ENCODE results near the gene HEMK1.

HEMK1 gene

DNA sequence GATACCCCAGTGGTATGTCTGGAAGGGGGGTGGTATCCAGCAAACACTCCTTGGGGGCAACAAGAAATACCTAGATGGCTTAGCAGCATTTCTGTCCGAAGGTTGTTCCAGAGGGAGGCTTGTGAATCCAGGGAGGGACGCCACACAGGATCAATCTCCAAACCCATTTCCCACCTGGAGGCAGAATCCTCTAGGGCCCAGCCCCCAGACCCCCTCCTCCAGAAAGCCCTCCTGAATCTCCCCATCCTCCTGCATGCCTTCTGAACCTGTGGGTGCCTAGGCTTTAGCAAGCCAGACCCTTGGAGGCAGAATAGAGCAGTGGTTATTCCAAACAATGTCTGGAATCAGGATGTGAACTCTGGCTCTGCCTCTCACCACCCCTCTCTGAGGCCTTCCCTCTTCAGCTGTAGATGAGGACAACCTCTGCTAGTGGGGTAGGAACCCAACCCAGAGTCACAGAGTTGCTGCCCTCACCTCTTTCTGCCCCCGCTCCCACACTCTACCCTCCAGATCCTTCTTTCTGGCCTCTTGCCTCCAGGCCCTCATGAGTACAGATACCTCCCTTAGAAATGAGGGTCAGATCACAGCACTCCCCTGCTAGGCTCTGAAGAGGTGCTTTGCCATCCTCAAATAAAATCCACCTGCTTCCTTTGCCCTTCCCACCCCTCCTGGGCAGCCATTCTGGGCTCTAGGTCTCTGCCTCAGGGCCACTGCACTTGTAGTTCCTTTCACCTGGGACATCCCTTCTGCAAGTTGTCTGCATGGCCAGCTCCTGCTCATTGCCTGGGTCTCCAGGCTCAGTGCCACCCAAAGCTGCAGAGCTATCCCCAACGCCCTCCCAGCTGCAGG lies 34.2 kb downstream of the HEMK1 start:
- H3K27ac ChIP-seq (ENCODE audit: low read depth, low read length), result no peak overlapping the region
- no peaks in the 10 kb centered on the region for H3K9me3 ChIP-seq (ENCODE audit: control insufficient read depth, insufficient read depth, low read length)
- H3K4me1 ChIP-seq (ENCODE audit: control insufficient read depth, low read length), result no peaks in the 10 kb centered on the region
- no peaks in the 10 kb centered on the region for H3K79me2 ChIP-seq (ENCODE audit: control insufficient read depth, low read length)
- H3K4me2 ChIP-seq (ENCODE audit: low read length), result no peak overlapping the region
- no peaks in the 10 kb centered on the region for H4K20me1 ChIP-seq (ENCODE audit: control insufficient read depth, insufficient read depth, low read depth, low read length)
- H3K4me3 ChIP-seq (ENCODE audit: low read length), result no peak overlapping the region
- TF ChIP-seq, protein P1, sequence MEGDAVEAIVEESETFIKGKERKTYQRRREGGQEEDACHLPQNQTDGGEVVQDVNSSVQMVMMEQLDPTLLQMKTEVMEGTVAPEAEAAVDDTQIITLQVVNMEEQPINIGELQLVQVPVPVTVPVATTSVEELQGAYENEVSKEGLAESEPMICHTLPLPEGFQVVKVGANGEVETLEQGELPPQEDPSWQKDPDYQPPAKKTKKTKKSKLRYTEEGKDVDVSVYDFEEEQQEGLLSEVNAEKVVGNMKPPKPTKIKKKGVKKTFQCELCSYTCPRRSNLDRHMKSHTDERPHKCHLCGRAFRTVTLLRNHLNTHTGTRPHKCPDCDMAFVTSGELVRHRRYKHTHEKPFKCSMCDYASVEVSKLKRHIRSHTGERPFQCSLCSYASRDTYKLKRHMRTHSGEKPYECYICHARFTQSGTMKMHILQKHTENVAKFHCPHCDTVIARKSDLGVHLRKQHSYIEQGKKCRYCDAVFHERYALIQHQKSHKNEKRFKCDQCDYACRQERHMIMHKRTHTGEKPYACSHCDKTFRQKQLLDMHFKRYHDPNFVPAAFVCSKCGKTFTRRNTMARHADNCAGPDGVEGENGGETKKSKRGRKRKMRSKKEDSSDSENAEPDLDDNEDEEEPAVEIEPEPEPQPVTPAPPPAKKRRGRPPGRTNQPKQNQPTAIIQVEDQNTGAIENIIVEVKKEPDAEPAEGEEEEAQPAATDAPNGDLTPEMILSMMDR (IDR thresholded peaks at IDR 0.05; ENCODE audit: low read depth, low read length, poor library complexity, severe bottlenecking), result no peak
- TF ChIP-seq EZH2phosphoT487 (IDR thresholded peaks at IDR 0.05; ENCODE audit: borderline replicate concordance, low read length), result no peak
- no peaks in the 10 kb centered on the region for H3K36me3 ChIP-seq (ENCODE audit: control insufficient read depth, low read length)
- H3F3A ChIP-seq (ENCODE audit: control insufficient read depth, insufficient read depth), result no peaks in the 10 kb centered on the region
- no peaks in the 10 kb centered on the region for H3K9me2 ChIP-seq (replicated peaks; ENCODE audit: control insufficient read depth, low read length)
- H3K27me3 ChIP-seq (ENCODE audit: control insufficient read depth, low read length), result peaks cover 35% of the 10 kb centered on the region

DNA sequence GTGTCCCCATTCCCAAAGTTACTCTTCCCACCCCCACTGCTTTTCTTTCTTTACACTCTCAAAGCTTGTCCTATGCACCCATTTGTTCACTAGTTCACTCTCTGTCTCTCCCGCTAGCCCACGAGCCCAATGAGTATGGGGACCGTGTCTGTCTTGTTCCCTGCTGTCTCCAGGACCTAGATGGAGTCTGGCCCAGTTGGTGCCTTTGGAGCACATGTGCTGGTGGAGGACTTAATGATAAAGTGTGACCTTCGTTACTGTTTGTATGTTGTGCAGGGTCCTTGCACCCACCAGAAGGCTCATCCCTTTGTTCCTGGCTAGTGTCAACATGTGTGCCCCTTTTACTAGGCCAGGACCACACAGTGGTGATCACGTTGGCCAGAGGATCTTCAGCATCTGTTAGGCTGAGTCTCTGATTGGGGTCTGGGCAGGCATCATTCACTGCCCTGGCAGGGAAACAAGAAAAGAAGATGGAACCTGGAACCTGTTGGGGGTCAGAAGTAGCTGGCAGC lies 34.8 kb downstream of the HEMK1 start:
- H3K4me3 ChIP-seq (ENCODE audit: low read length), result no peak overlapping the region
- no peak overlapping the region for H3K27ac ChIP-seq (ENCODE audit: low read depth, low read length)
- H3K27me3 ChIP-seq (ENCODE audit: control insufficient read depth, low read length), result peaks cover 42% of the 10 kb centered on the region
- H3K4me2 ChIP-seq (ENCODE audit: low read length), result no peak overlapping the region
- no peaks in the 10 kb centered on the region for H3K9me3 ChIP-seq (ENCODE audit: control insufficient read depth, insufficient read depth, low read length)
- no peaks in the 10 kb centered on the region for H3K79me2 ChIP-seq (ENCODE audit: control insufficient read depth, low read length)
- peaks cover 3% of the 10 kb centered on the region; the same call in 1 of the 2 replicates for H4K20me1 ChIP-seq (ENCODE audit: control insufficient read depth, insufficient read depth, low read depth, low read length)
- H3K36me3 ChIP-seq (ENCODE audit: control insufficient read depth, low read length), result no peaks in the 10 kb centered on the region
- TF ChIP-seq, protein P1 (IDR thresholded peaks at IDR 0.05; ENCODE audit: low read depth, low read length, poor library complexity, severe bottlenecking), result no peak
- no peak for TF ChIP-seq EZH2phosphoT487 (IDR thresholded peaks at IDR 0.05; ENCODE audit: borderline replicate concordance, low read length)
- H3K9me2 ChIP-seq (replicated peaks; ENCODE audit: control insufficient read depth, low read length), result no peaks in the 10 kb centered on the region
- no peaks in the 10 kb centered on the region for H3K4me1 ChIP-seq (ENCODE audit: control insufficient read depth, low read length)
- H3F3A ChIP-seq (ENCODE audit: control insufficient read depth, insufficient read depth), result no peaks in the 10 kb centered on the region

DNA sequence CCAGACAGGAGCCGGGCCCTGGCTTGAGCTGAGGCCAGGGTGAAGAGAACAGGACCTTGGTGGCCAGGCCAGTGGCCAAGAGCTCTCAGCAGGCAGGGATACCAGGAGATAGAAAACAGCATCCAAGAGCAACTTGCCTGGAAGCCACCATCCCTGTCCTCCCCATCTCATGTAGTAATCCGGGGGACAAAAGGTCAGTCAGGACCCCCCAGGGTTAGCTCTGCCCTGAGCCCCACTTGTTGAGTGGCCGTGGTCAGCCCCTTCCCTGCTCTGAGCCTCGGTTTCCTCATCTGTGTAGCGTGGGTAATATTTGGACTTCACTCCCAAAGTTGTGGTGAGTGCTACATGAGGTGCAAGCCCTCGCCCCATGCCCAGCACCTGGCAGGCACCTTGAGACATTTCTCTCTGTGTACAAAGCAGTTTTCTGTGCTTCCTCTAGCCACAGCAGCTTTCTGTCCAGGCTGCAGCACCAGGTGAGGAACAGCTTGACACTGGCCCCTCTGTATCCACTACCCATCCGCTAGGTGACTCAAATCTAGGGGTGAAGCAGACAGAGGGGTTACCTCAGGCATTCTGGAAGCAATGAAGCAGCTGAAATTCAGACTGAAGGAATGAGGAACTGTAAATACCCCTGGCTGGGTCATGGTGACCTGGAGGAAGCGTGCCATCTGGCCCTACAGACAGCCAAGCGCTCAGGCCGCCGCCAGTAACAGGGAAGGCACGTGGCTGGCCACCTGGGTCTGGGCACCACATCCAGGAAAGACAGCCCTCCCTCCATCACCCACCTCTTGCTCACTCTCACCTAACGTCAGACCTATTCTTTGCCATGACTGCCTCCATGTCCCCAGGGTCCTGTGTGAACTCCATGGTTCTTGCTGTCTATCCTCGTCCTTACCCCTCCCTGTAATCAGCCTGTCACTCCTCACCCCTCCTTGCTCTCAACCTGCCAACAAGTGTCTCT lies 35.6 kb downstream of the HEMK1 start:
- Histone ChIP-seq H3K27ac (ENCODE audit: low read depth, low read length) (no peak overlapping the region), H3K27me3 (ENCODE audit: control insufficient read depth, low read length) (peaks cover 49% of the 10 kb centered on the region), H3K79me2 (ENCODE audit: control insufficient read depth, low read length) (no peaks in the 10 kb centered on the region), H3K4me2 (ENCODE audit: low read length) (no peak overlapping the region), H3K36me3 (ENCODE audit: control insufficient read depth, low read length) (no peaks in the 10 kb centered on the region), H4K20me1 (ENCODE audit: control insufficient read depth, insufficient read depth, low read depth, low read length) (peaks cover 3% of the 10 kb centered on the region; the same call in 1 of the 2 replicates), H3K9me3 (ENCODE audit: control insufficient read depth, insufficient read depth, low read length) (no peaks in the 10 kb centered on the region), H3F3A (ENCODE audit: control insufficient read depth, insufficient read depth) (no peaks in the 10 kb centered on the region), H3K9me2 (replicated peaks; ENCODE audit: control insufficient read depth, low read length) (no peaks in the 10 kb centered on the region), H3K4me3 (ENCODE audit: low read length) (no peak overlapping the region), H3K4me1 (ENCODE audit: control insufficient read depth, low read length) (no peaks in the 10 kb centered on the region)
- TF ChIP-seq EZH2phosphoT487 (IDR thresholded peaks at IDR 0.05; ENCODE audit: borderline replicate concordance, low read length), result no peak
- TF ChIP-seq, protein P1 (IDR thresholded peaks at IDR 0.05; ENCODE audit: low read depth, low read length, poor library complexity, severe bottlenecking), result no peak

All from DOHH2 (cell line).